ENCODE measurements around the gene DTYMK. TPM values are rescaled to one million over a fixed set of nuclear protein-coding genes. Genes with fewer than 3 reads are reported as not detected.

Gene DTYMK
- total and polyA plus RNA-seq, 10 of the 15 experiments (the other 5 are each of a cell fraction or from before 2014, with no cell fraction given): 7.0 to 220 (median 59.3) TPM

GRCh38 chr2:241652722-241653121 is 33.9 kb downstream of the DTYMK start:
- in situ Hi-C loops (cut with MboI): loop anchor here (10.0 kb wide), 1 partner anchor 798 kb away; no protein-coding TSS in a partner anchor
- TF ChIP-seq SMAD1 (IDR thresholded peaks at IDR 0.05; ENCODE audit: low read depth, partially characterized antibody) (no peak), POU2F2 (IDR thresholded peaks at IDR 0.05; ENCODE audit: borderline replicate concordance, low read depth, low read length) (no peak), CREB1 (IDR thresholded peaks at IDR 0.05; ENCODE audit: low read depth) (no peak), ZBTB33 (IDR thresholded peaks at IDR 0.05) (no peak), NBN (IDR thresholded peaks at IDR 0.05) (no peak), ETV6 (conservative IDR thresholded peaks at IDR 0.05 in 1 of 2, IDR thresholded peaks at IDR 0.05 in 1 of 2; ENCODE audit: borderline replicate concordance in 1 of 2, low read depth in 1 of 2) (no peak), HDAC2 (IDR thresholded peaks at IDR 0.05) (no peak), CEBPB (IDR thresholded peaks at IDR 0.05; ENCODE audit: borderline replicate concordance in 1 of 2, low read depth in 2 of 2, low read length in 2 of 2) (no peak), IKZF1 (conservative IDR thresholded peaks at IDR 0.05) (no peak), NR2F1 (conservative IDR thresholded peaks at IDR 0.05) (no peak), E2F8 (IDR thresholded peaks at IDR 0.05; ENCODE audit: low read depth, partially characterized antibody) (no peak), WRNIP1 (IDR thresholded peaks at IDR 0.05; ENCODE audit: borderline replicate concordance, low read depth, low read length) (no peak), USF2 (IDR thresholded peaks at IDR 0.05; ENCODE audit: borderline replicate concordance, low read depth, low read length) (no peak), STAT1 (conservative IDR thresholded peaks at IDR 0.05) (no peak), PAX5 (IDR thresholded peaks at IDR 0.05; ENCODE audit: borderline replicate concordance, low read depth, low read length) (no peak)
- BruUV-seq (replicated peaks): no TSS peak
- Histone ChIP-seq H3K9me3 (replicated peaks; ENCODE audit: control insufficient read depth, insufficient read depth, low read length) (no peaks in the 10 kb centered on the region), H3K4me3 (no peak overlapping the region), H3K4me1 (ENCODE audit: control insufficient read depth, insufficient read depth, low read length) (no peaks in the 10 kb centered on the region), H3K27me3 (replicated peaks in 1 of 2; ENCODE audit: control insufficient read depth in 2 of 2, insufficient read depth in 2 of 2, low read length in 1 of 2) (no peaks in the 10 kb centered on the region), H2AFZ (ENCODE audit: control insufficient read depth, low read depth, low read length) (no peak overlapping the region), H3K4me2 (ENCODE audit: control insufficient read depth, insufficient read depth) (no peak overlapping the region), H3K36me3 (ENCODE audit: control insufficient read depth in 2 of 2, insufficient read depth in 2 of 2, low read length in 1 of 2) (peaks cover 9 to 33% of the 10 kb centered on the region in 2 experiments), H3K9ac (ENCODE audit: control insufficient read depth, insufficient read depth, low read length) (no peak overlapping the region), H3K79me2 (ENCODE audit: control insufficient read depth, insufficient read depth, low read length) (peaks cover 3% of the 10 kb centered on the region), H4K20me1 (ENCODE audit: control insufficient read depth, insufficient read depth) (no peaks in the 10 kb centered on the region; the same call in 1 of the 2 replicates), H3K27ac (ENCODE audit: control insufficient read depth, insufficient read depth) (no peak overlapping the region)
- ATAC-seq (no peak), DNase-seq (ENCODE audit: low read depth, low spot score) (no peak), FAIRE-seq (no peak)
- ChIA-PET SMC1A (ENCODE audit: uncharacterized antibody, unreplicated experiment) (no interaction called here), POLR2A (no interaction called here), RAD21 (ENCODE audit: unreplicated experiment) (no interaction called here), CTCF (no interaction called here)
- WGBS (ENCODE audit: insufficient coverage, insufficient replicate concordance, low lambda C conversion rate, missing lambda C conversion rate): 99% methylated on average over 9 of the region's 9 CpGs
- intact Hi-C loops (cut with micrococcal nuclease; ENCODE audit: unreplicated experiment): no loop called here

Measured in GM12878 (cell line).